ENCODE results near the gene ESRRG.
"Not testable (repeated sequence)": the region's sequence is repeated elsewhere in the genome, so short reads cannot be mapped to it uniquely, and the experiment has no call there.

ESRRG gene

GRCh38 chr1:216723274-216723780, at the start of gene ESRRG:
Gene ESRRG, minus strand, starts transcription at chr1:216723429. Its CDS starts 130 bp downstream, at chr1:216723299.
- no peak for DNase-seq

- no peak for DNase-seq
Measured at GRCh38 chr1:216771922-216772321, 48.7 kb upstream of the ESRRG start.

- no peak for DNase-seq
Measured at GRCh38 chr1:216766633-216767327, 43.6 kb upstream of the ESRRG start.

- DNase-seq = no peak
Measured at GRCh38 chr1:216765346-216766300, 42.4 kb upstream of the ESRRG start.

- DNase-seq = no peak
Measured at GRCh38 chr1:216758161-216758560, 34.9 kb upstream of the ESRRG start.

GRCh38 chr1:216757110-216757509, 33.9 kb upstream of the ESRRG start:
- no peak for DNase-seq

- no peak for DNase-seq
Measured at GRCh38 chr1:216750961-216751360, 27.7 kb upstream of the ESRRG start.

GRCh38 chr1:216750031-216750627, 26.9 kb upstream of the ESRRG start:
- peak; percentile 2 for DNase-seq

GRCh38 chr1:216749232-216749631, 26.0 kb upstream of the ESRRG start:
- no peak for DNase-seq

- DNase-seq = no peak
Measured at GRCh38 chr1:216742625-216743024, 19.4 kb upstream of the ESRRG start.

- no peak for DNase-seq
Measured at GRCh38 chr1:216740331-216740730, 17.1 kb upstream of the ESRRG start.

GRCh38 chr1:216739793-216740192, 16.6 kb upstream of the ESRRG start:
- no peak for DNase-seq

GRCh38 chr1:216732121-216732520, 8.9 kb upstream of the ESRRG start:
- no peak for DNase-seq

- DNase-seq = no peak
Measured at GRCh38 chr1:216731562-216731961, 8.3 kb upstream of the ESRRG start.

GRCh38 chr1:216726435-216726834, 3.2 kb upstream of the ESRRG start:
- DNase-seq = no peak

GRCh38 chr1:216722821-216723220, 408 bp downstream of the ESRRG start:
- no peak for DNase-seq

- no peak for DNase-seq
Measured at GRCh38 chr1:216721863-216722262, 1.4 kb downstream of the ESRRG start.

- DNase-seq = no peak
Measured at GRCh38 chr1:216721062-216721461, 2.2 kb downstream of the ESRRG start.

- no peak for DNase-seq
Measured at GRCh38 chr1:216711712-216712111, 11.5 kb downstream of the ESRRG start.

GRCh38 chr1:216710598-216711333, 12.5 kb downstream of the ESRRG start:
- DNase-seq = no peak

- DNase-seq = no peak
Measured at GRCh38 chr1:216710055-216710454, 13.2 kb downstream of the ESRRG start.

GRCh38 chr1:216705676-216706075, 17.6 kb downstream of the ESRRG start:
- no peak for DNase-seq

GRCh38 chr1:216704065-216704464, 19.2 kb downstream of the ESRRG start:
- not testable (repeated sequence) for DNase-seq

Measured in activated CD4-positive, alpha-beta T cell treated with anti-CD3 and anti-CD28 coated beads, Interleukin-10, Interleukin-2, amounts not matched to agents 100 ng/mL and 50 ng/mL, durations not matched to agents 16 hours and 8 hours (primary cell).